Fibroblast of skin of back (primary cell): ENCODE results near the gene MATN1.

Source experiments
- DNase-seq: peaks from one replicate; pipeline ENCODE4 v3.0.0-alpha.2; 2013

MATN1 gene

DNA sequence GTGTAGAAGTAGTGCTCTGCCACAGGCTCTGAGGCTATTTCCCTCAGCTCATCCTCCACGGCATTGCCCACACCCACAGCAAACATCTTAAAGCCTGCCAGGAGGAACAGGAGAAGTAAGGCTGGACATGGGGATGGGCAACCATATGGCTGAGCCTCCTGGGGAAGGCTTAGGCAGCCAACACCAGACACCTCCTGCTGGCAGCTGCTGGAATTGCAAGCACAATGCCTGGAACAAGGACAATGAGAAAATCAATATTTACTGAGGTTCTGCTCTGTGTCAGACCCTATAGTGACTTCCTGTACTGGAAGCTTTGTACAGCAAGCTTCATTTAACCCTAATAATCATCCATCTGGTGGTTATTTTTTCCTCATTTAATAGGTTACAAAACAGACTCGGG is 8.2 kb downstream of the MATN1 start:
- no peak for DNase-seq

GRCh38 chr1:30714536-30715090 is 8.8 kb downstream of the MATN1 start:
- no peak for DNase-seq

- DNase-seq, result no peak
Observed at GRCh38 chr1:30714025-30714424, 9.4 kb downstream of the MATN1 start.

DNA sequence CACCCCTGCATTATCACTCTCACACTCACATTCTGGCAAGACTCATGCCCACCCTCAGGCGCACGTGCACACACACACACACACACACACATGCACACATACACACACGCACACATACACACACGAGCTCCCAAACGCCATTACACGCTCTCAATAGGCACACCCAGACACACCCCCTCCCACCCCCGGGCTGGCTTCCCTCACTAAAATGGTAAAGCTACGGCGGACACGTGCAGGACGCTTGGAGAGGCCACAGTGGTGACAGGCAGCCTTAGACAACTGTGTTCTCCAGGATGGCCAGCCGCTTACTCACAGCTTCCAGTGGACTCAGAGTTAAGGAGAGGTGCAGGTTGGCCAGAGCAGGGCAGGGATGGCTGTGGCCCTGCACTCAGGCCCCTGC is 10.1 kb downstream of the MATN1 start:
- DNase-seq, result peak; percentile 48

DNA sequence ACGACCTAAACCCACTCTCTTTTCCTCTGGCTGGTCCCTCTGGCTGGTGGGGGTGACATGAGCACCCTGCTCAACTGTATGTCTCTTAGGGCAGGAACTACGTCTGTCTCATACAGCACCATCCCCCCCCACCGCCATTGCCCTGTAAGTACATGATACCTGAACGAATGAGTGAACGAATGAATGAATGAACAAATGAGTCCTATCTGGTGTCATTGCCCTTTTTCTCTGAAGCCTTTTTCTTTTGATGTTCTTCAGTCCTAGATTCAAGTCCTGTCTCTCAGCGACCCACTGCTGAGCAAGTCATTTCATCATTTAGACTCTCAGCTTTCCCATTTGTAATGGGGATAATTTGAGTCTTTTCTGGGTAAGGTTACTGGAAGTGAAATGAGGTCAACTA is 10.8 kb downstream of the MATN1 start:
- DNase-seq, result no peak

DNA sequence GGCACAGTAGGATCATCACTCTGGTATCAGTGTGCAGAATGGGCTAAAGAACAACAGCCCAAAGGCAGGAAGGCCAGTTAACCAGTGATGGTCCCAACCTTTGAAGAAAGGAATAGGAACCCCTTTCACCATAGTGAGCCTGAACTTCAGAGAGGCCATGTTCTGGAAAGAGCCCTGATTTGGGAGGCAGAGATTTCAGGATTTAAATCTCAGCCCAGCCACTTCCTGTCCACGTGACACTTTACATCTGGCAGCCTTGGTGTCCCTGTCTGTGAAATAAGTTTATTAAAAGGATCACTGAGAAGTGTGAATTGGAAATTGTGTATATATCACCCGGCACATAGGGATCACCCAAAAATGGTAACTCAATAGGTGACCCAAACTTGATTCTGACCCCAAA is 13.0 kb downstream of the MATN1 start:
- DNase-seq, result no peak

GRCh38 chr1:30708361-30708728 is 15.0 kb downstream of the MATN1 start:
- DNase-seq, result no peak

GRCh38 chr1:30707412-30708360 is 15.7 kb downstream of the MATN1 start:
- peak; percentile 62 for DNase-seq

- peak; percentile 69 for DNase-seq
Observed at GRCh38 chr1:30706528-30706927, 16.9 kb downstream of the MATN1 start.

GRCh38 chr1:30705698-30706097 is 17.7 kb downstream of the MATN1 start:
- no peak for DNase-seq

GRCh38 chr1:30704765-30705509 is 18.4 kb downstream of the MATN1 start:
- no peak for DNase-seq

DNA sequence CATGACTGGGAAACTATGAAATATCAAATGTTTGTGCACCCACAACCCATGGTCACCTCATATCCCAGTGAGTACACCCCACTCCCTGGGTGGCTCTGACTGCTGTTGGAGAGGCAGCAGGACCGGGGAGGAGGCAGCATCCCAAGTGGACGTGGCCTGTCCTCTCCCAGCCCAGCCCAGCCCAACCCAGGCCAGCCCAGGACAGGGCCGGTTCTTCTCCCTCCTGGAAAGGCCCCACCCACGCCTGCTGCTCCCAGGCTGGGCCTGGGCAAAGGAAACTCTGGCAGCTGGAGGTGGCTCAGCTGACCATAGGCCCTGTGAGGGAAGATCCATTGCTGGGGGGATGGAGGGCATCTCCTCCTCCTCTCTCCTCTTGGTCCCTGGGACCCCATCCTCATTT is 19.1 kb downstream of the MATN1 start:
- DNase-seq, result no peak

DNA sequence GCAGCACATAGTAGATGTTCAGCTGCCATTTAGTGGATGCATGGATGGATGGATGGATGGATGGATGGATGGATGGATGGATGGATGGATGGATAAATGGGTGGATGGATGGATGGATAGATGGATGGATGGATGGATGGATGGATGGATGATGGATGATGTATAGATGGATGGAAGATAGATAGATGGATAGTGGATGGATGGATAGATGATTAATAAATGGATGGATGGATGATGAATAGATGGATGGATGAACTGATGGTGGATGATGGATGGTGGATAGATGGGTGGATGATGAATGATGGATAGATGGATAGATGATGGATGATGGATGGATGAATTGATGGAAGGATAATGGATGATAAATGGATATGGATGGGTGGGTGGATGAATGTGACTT is 20.6 kb downstream of the MATN1 start:
- no peak for DNase-seq

DNA sequence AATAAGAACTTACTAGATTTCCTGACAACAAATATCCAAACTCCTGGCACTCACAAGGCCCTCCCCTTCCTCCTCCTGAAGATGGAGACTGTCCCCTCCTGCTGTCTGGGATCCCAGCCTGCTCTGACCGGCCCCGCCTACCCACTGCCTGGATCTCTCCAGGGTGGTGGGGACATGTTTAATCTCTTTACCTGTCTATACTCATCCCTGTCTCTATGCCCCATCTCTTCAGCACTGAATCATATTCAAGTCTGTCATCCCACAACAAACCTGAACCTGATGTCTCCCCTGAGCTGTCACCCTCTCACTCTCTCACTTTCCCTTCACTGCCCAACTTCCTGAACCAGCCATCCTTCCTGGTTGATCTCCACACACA is 22.1 kb downstream of the MATN1 start:
- DNase-seq, result no peak

DNA sequence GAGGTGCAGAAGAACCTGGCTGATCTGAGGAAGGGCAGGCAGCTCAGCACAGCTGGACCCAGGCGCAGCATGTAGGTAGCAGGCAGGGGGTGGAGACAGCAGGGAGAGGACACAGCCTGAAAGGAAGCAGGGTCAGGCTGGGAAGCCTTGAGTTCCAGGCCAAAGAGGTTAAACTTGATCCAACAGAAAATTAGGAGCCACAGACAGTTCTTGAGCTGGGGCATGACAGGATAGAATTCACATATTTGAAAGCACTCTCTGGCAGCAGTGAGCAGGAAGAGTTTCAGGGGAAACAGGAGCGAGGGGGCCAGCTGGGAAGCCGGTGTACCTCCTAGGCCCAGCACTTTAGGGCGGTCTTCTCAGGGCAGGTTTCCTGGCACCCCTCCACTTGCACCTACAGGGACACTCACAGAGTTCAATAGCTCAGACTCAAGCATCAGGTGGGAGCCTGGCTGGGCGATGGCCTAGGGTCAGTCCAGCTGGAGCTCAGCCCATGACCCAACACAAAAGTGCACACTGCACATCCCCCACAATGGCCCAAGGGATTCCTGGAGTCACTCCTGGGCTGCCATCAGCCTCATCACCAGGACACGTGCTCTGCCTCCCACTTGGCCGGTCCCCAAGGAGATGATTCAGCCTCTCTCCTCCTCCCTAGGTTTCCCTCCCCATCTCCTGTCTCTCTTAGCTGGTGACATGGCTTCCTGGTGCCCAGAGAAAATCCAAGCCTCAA is 22.7 kb downstream of the MATN1 start:
- peak; percentile 88 for DNase-seq

GRCh38 chr1:30699762-30700161 is 23.6 kb downstream of the MATN1 start:
- no peak for DNase-seq

GRCh38 chr1:30698401-30698981 is 24.9 kb downstream of the MATN1 start:
- no peak for DNase-seq

GRCh38 chr1:30697571-30698376 is 25.6 kb downstream of the MATN1 start:
- DNase-seq, result peak; percentile 18

GRCh38 chr1:30696831-30697230 is 26.6 kb downstream of the MATN1 start:
- no peak for DNase-seq

GRCh38 chr1:30695439-30695841 is 27.9 kb downstream of the MATN1 start:
- no peak for DNase-seq
